ENCODE results near the gene ZNF662. TPM values are rescaled to one million over a fixed set of nuclear protein-coding genes. Genes with fewer than 3 reads are reported as not detected.

The ZNF662 gene
- total RNA-seq, 1 donor from 2014 or later: 0.54 TPM

- intact Hi-C loops (cut with micrococcal nuclease): loop anchor here (10.0 kb wide), 1 partner anchor 332 kb away; no protein-coding TSS in a partner anchor
These were observed 19.6 kb upstream of the ZNF662 start for GRCh38 chr3:42886294-42886822.

GRCh38 chr3:42887084-42887483 is 18.9 kb upstream of the ZNF662 start:
- intact Hi-C loops (cut with micrococcal nuclease): loop anchor here (10.0 kb wide), 1 partner anchor 332 kb away; no protein-coding TSS in a partner anchor

- intact Hi-C loops (cut with micrococcal nuclease): no loop called here
These were observed 14.9 kb upstream of the ZNF662 start for GRCh38 chr3:42891042-42891441.

- intact Hi-C loops (cut with micrococcal nuclease): no loop called here
These were observed 13.8 kb upstream of the ZNF662 start for GRCh38 chr3:42892169-42892568.

- intact Hi-C loops (cut with micrococcal nuclease): no loop called here
These were observed 13.1 kb upstream of the ZNF662 start for GRCh38 chr3:42892807-42893206.

- intact Hi-C loops (cut with micrococcal nuclease): no loop called here
These were observed 11.0 kb upstream of the ZNF662 start for GRCh38 chr3:42894698-42895579.

- intact Hi-C loops (cut with micrococcal nuclease): no loop called here
These were observed 10.4 kb upstream of the ZNF662 start for GRCh38 chr3:42895580-42895868.

- intact Hi-C loops (cut with micrococcal nuclease): no loop called here
These were observed 6.9 kb upstream of the ZNF662 start for GRCh38 chr3:42898896-42899675.

GRCh38 chr3:42900226-42901072 is 5.5 kb upstream of the ZNF662 start:
- intact Hi-C loops (cut with micrococcal nuclease): no loop called here

GRCh38 chr3:42901073-42901415 is 4.9 kb upstream of the ZNF662 start:
- intact Hi-C loops (cut with micrococcal nuclease): no loop called here

GRCh38 chr3:42902257-42902656 is 3.7 kb upstream of the ZNF662 start:
- intact Hi-C loops (cut with micrococcal nuclease): no loop called here

GRCh38 chr3:42904076-42904475 is 1.9 kb upstream of the ZNF662 start:
- intact Hi-C loops (cut with micrococcal nuclease): no loop called here

GRCh38 chr3:42905740-42906069 is 237 bp upstream of the ZNF662 start:
- intact Hi-C loops (cut with micrococcal nuclease): no loop called here

GRCh38 chr3:42906848-42907183 is 874 bp downstream of the ZNF662 start:
- intact Hi-C loops (cut with micrococcal nuclease): no loop called here

GRCh38 chr3:42908675-42909074 is 2.7 kb downstream of the ZNF662 start:
- intact Hi-C loops (cut with micrococcal nuclease): no loop called here

- intact Hi-C loops (cut with micrococcal nuclease): no loop called here
These were observed 5.6 kb downstream of the ZNF662 start for GRCh38 chr3:42911551-42911950.

GRCh38 chr3:42914771-42915515 is 9.0 kb downstream of the ZNF662 start:
- intact Hi-C loops (cut with micrococcal nuclease): no loop called here

GRCh38 chr3:42923606-42924005 is 17.7 kb downstream of the ZNF662 start:
- intact Hi-C loops (cut with micrococcal nuclease): no loop called here

GRCh38 chr3:42926310-42926709 is 20.4 kb downstream of the ZNF662 start:
- intact Hi-C loops (cut with micrococcal nuclease): no loop called here

GRCh38 chr3:42934111-42934510 is 28.2 kb downstream of the ZNF662 start:
- intact Hi-C loops (cut with micrococcal nuclease): no loop called here

- intact Hi-C loops (cut with micrococcal nuclease): no loop called here
These were observed 29.0 kb downstream of the ZNF662 start for GRCh38 chr3:42934910-42935309.

Measured in T-helper 1 cell treated with Interleukin-12 subunit alpha and Interleukin-12 subunit beta and Interleukin-4 antibody, amounts not matched to agents 30 ng/mL and 1 ng/mL, for 36 hours (primary cell).